KBM-7 (cell line): ENCODE measurements around the gene IFNL1.
"Not testable (repeated sequence)": the region's sequence is repeated elsewhere in the genome, so short reads cannot be mapped to it uniquely, and the experiment has no call there.

Experiments used
- DNase-seq: peaks from one replicate; pipeline ENCODE4 v3.0.0-alpha.2; 2015
- in situ Hi-C: fragments of 300-500 bp; cut with MboI; formaldehyde crosslinking; loops from 2 replicates; pipeline ENCODE4 v1.14.3; 2020; ENCODE audit warnings: low sequenced_read_pairs, low pct_unique_long_range_greater_than_20kb, mixed read lengths

The IFNL1 gene

DNA sequence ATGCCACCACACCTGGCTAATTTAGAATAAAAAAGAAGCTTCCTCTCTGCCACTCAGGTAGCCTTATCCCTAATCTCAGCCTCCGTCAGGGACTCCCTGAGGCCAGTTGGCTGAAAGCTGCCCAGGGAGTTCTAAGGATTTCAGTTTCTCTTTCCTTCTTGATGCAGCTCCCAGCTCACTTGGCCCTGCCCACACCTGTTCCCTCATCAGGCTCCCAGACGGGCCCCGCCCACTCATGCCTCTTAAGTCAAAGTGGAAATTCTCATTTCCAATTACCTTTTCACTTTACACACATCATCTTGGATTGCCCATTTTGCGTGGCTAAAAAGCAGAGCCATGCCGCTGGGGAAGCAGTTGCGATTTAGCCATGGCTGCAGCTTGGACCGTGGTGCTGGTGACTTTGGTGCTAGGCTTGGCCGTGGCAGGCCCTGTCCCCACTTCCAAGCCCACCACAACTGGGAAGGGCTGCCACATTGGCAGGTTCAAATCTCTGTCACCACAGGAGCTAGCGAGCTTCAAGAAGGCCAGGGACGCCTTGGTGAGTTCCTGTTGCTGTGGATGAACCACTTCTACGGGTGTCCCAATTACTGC, at the start of gene IFNL1:
Gene IFNL1 (plus strand): TSS at position 353 of the 591 bp plus-strand sequence. CDS start 15 bp downstream, at position 368.
- no peak for DNase-seq
- in situ Hi-C loops: no loop called here

- in situ Hi-C loops: no loop called here
- DNase-seq: no peak
Observed at GRCh38 chr19:39246951-39247669, 49.1 kb upstream of the IFNL1 start.

DNA sequence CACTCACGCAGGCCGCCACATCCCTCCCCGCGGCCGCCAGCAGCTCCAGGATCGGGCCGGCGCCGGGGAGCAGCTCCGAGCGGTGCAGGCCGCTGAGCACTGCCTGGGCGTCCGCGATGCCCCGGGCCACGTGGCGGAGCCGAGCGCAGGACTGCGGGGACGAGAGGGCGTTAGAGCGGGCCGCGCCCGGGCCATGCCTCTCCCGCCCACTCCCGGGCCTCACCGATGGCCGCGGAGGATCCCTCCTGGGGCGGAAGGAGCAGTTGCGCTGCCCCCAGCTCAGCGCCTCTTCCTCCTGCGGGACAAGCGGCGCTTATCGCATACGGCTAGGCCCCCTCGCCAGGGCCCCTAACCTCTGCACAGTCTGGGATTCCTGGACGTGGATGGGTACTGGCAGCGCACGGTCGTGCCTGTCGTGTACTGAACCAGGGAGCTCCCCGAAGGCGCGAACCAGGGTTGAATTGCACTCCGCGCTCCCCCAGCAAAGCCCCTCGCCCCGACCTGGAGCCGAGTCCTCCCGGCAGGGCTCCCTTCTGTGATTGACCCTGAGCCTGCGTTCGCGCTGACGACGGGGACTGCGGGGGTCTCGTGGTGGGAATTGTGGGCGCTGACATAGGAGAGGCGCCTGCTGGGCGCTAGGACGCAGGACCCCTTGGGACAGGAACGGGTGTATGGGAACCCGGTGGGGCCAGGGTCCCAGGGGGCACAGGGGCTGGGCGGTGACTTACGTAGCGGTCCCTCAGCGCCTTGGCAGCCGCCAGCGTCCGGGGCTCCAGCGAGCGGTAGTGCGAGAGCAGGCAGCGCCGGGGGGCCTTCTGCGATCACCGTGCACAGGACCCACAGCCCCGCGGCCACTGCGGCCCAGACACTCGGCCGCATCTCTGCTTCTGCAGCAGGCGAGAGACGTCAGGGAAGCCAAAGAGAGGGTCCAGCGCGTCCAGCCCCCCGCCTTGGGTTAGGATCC, 48.2 kb upstream of the IFNL1 start:
- in situ Hi-C loops: no loop called here
- no peak for DNase-seq

DNA sequence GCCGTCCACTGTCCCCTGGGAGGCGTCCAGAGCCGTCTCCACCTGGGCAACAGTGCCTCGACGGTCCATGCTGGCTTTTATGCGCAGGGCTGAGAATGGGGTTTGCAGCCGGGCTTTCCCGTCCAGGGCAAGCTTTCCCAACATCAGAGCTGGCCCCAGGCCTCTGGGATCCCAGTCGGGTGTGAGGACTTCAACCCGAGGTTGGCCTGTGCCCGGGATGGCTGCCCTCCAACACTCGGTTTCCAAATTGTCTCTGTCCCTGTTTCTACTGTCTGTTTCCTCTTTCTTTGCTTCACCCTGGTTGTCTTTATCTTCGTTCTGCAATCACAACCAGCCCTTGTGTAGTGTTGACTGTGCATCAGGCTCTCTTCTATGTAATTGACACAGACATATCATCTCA, 47.4 kb upstream of the IFNL1 start, which contains the start of gene IFNL4:
Gene IFNL4 (minus strand): TSS at position 51 of the 400 bp plus-strand sequence.
- in situ Hi-C loops: no loop called here

GRCh38 chr19:39251081-39251480, 45.1 kb upstream of the IFNL1 start:
- no peak for DNase-seq
- in situ Hi-C loops: no loop called here

More for the DNA sequence above, 47.4 kb upstream of the IFNL1 start, which contains the start of gene IFNL4:
- no peak for DNase-seq

GRCh38 chr19:39251846-39252245, 44.4 kb upstream of the IFNL1 start:
- in situ Hi-C loops: no loop called here
- peak; percentile 9 for DNase-seq

GRCh38 chr19:39252458-39252857, 43.7 kb upstream of the IFNL1 start:
- peak; percentile 94 for DNase-seq
- in situ Hi-C loops: no loop called here

GRCh38 chr19:39253374-39254149, 42.6 kb upstream of the IFNL1 start:
- no peak for DNase-seq
- in situ Hi-C loops: no loop called here

GRCh38 chr19:39254531-39255345, 41.5 kb upstream of the IFNL1 start:
- no peak for DNase-seq
- in situ Hi-C loops: no loop called here

GRCh38 chr19:39257227-39257626, 39.0 kb upstream of the IFNL1 start:
- in situ Hi-C loops: no loop called here
- DNase-seq: no peak

DNA sequence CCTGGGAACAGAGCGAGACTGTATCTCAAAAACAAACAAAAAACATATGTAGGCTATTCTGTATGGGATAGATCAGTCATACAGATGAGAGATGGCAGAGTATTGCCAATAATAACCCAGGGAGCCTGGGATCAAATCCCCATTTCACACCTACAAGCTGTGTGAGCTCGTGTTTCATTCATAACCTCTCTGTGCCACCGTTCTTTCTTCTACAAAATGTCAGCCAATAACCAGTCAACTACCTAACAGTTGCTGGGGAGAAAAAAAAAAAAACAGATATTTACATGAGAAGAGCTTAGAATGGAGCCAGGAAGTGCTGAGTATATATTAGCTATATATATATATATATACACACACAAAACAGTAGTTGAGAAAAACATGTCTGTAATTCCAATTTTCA, 34.5 kb upstream of the IFNL1 start:
- in situ Hi-C loops: no loop called here
- DNase-seq: no peak

GRCh38 chr19:39262496-39262895, 33.7 kb upstream of the IFNL1 start:
- in situ Hi-C loops: no loop called here
- DNase-seq: no peak

DNA sequence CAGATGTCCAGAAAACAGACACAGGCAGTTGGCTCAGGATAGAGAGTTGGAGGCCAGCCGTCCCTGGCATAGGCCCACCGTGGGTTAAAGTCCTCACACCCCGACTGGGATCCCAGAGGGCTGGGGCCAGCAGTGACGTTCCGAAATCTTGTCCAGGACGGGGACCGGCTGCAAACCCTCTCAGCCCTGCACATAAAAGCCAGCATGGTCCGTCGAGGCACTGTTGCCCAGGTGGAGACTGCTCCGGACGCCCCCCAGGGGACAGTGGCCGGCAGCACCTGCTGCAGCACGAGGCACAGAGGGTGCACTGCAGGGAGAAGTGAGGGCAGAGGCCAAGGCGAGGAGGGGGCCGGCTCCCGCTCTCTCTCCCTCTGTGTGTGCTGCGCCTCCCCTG, 32.3 kb upstream of the IFNL1 start:
- no peak for DNase-seq

DNA sequence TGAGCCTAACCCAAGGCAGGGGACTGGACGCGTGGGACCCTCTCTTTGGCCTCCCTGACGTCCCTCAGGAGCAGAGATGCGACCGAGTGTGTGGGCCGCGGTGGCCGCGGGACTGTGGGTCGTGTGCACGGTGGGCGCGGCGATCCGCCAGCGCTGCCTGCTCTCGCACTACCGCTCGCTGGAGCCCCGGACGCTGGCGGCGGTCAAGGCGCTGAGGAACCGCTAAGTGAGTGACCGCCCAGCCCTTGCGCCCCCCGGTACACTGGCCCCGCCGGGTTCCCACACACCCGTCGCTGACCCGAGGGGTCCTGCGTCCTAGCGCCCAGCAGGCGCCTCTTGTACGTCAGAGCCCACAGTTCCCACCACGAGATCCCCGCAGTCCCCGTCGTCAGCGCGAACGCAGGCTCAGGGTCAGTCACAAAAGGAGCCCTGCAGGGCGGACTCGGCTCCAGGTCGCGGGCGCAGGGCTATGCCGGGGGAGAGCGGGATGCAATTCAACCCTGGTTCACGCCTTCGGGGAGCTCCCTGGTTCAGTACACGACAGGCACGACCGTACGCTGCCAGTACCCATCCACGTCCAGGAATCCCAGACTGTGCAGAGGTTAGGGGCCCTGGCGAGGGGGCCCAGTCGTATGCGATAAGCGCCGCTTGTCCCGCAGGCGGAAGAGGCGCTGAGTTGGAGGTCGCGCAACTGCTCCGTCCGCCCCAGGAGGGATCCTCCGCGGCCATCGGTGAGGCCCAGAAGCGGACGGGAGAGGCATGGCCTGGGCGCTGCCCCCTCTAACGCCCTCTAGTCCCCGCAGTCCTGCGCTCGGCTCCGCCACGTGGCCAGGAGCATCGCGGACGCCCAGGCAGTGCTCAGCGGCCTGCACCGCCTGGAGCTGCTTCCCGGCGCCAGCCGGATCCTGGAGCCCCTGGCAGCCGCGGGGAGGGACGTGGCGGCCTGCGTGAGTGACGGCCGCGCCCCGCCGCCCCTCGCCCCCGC, 31.6 kb upstream of the IFNL1 start:
- in situ Hi-C loops: no loop called here
- DNase-seq: no peak

More for the DNA sequence above, 32.3 kb upstream of the IFNL1 start:
- in situ Hi-C loops: no loop called here

DNA sequence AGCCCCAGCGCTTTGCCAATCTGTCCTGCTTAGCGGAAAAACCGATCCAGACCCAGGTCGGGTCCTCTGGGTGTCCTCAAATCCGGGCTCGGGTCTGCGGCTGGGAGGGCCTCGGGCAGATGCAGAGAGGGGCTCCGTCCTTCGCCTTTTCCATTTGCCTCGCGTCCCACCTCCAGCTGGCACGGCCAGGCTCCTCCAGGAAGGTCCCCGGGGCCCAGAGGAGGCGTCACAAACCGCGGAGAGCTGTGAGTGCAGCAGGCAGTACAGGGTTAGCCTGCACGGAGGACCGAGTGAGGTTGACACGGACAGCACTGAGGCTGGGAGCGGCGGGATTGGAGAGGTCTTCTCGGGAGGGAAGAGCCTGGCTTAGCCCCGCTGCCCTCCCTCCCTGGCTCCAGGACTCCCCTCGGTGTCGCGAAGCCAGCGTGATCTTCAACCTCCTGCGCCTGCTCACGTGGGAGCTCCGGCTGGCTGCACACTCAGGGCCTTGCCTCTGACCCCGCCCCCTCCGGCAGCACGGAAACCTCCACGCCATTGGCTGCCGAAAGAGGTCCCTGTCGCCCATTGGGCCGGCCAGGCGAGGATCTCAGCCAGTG, 30.8 kb upstream of the IFNL1 start:
- DNase-seq: no peak

DNA sequence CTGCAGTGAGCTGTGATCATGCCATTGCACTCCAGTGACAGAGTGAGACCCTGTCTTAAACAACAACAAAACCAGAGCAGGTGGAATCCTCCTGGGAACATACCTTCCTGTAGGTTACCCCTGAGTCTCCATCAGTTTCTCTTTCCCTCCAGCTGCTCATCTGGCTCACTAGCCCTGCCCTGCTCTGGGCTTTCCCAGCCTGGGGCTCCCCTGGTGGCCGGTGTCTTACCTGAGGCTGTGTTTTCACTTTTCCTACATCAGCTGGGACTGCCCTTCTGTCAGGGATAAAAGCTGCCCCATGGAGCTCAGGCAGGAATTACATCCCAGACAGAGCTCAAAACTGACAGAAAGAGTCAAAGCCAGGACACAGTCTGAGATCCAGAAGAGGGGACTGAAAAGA, 28.1 kb upstream of the IFNL1 start, which contains the start of gene IFNL2:
Gene IFNL2 (plus strand): TSS at position 312 of the 400 bp plus-strand sequence. CDS start 173 bp downstream, outside the sequence.
- in situ Hi-C loops, DNase-seq: not testable (repeated sequence)

More for the DNA sequence above, 30.8 kb upstream of the IFNL1 start:
- in situ Hi-C loops: no loop called here
